ENCODE results near the gene ATN1.

DNA sequence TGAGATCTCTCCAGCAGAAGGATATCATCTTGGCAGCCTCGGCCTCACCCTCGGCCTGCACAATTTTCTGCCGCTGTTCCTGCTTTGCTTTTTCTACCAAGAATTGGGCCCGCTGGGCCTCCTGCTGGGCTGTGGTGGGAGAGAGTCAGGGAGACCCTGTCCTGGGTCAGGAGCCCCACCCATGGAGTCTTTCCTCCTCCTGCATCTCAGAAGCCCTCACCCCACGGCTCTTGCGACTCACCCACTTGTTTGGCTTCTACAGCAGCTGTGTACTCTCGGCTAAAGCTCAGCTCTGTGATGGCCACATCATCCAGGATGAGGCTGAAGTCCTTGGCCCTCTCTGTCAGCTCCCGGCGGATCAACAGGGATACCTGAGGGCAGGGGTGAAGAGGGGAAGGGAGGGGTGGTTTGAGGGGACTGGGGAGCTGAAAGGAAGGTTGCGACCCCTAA lies 39.9 kb downstream of the ATN1 start:
- TF ChIP-seq, protein P1, sequence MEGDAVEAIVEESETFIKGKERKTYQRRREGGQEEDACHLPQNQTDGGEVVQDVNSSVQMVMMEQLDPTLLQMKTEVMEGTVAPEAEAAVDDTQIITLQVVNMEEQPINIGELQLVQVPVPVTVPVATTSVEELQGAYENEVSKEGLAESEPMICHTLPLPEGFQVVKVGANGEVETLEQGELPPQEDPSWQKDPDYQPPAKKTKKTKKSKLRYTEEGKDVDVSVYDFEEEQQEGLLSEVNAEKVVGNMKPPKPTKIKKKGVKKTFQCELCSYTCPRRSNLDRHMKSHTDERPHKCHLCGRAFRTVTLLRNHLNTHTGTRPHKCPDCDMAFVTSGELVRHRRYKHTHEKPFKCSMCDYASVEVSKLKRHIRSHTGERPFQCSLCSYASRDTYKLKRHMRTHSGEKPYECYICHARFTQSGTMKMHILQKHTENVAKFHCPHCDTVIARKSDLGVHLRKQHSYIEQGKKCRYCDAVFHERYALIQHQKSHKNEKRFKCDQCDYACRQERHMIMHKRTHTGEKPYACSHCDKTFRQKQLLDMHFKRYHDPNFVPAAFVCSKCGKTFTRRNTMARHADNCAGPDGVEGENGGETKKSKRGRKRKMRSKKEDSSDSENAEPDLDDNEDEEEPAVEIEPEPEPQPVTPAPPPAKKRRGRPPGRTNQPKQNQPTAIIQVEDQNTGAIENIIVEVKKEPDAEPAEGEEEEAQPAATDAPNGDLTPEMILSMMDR (IDR thresholded peaks at IDR 0.05 in 4 of 5, conservative IDR thresholded peaks at IDR 0.05 in 1 of 5) = no peak
- TF ChIP-seq POLR2A (IDR thresholded peaks at IDR 0.05) = no peak
